ENCODE results near the gene RAMP2. TPM values are rescaled to one million over a fixed set of nuclear protein-coding genes. Genes with fewer than 3 reads are reported as not detected.
"Not testable (repeated sequence)": the region's sequence is repeated elsewhere in the genome, so short reads cannot be mapped to it uniquely, and the experiment has no call there.

Gene RAMP2
- 0.42 TPM for polyA plus RNA-seq (2013)

GRCh38 chr17:42760652-42761581, at the start of gene RAMP2:
Gene RAMP2 (plus strand): TSS chr17:42761227. CDS start chr17:42761262, 35 bp downstream.
- POLR2A ChIA-PET = no interaction called here
- peaks cover 0 to 14% (median 11%) of the 10 kb centered on the region in 4 experiments for H3K4me1 ChIP-seq (ENCODE audit: control extremely low read depth in 1 of 4, control insufficient read depth in 4 of 4, insufficient read depth in 4 of 4, low read length in 3 of 4)
- H3K4me3 ChIP-seq (ENCODE audit: control insufficient read depth in 1 of 7, extremely low read depth in 1 of 7, insufficient read depth in 4 of 7, low read depth in 2 of 7, low read length in 6 of 7) = peak within 1 kb of the TSS in 5 of 7 experiments; percentile 27 to 62 (median 45)
- WGBS (ENCODE audit: insufficient coverage) = 5% methylated on average over 83 of the region's 92 CpGs
- peak in 2 of 3 donors; percentile 46 to 54 for DNase-seq
- CTCF ChIA-PET = interaction anchor here (0.7 to 3.4 kb wide), 11 partner anchors 11 to 182 kb away, joined by 3 to 23 read pairs (median 4); partner anchors contain the start of genes PSMC3IP, RETREG3 and VPS25
- no peaks in the 10 kb centered on the region for H3K36me3 ChIP-seq (ENCODE audit: control insufficient read depth in 4 of 4, insufficient read depth in 4 of 4, low read length in 3 of 4)
- H3K9me3 ChIP-seq (ENCODE audit: control extremely low read depth in 1 of 5, control insufficient read depth in 4 of 5, insufficient read depth in 2 of 5, low read depth in 1 of 5, low read length in 4 of 5) = no peaks in the 10 kb centered on the region
- H3K27me3 ChIP-seq (replicated peaks in 2 of 5; ENCODE audit: control insufficient read depth in 4 of 5, insufficient read depth in 5 of 5, low read length in 4 of 5) = peaks cover 2 to 44% (median 20%) of the 10 kb centered on the region in 5 experiments
- no peak within 1 kb of the TSS for H3K27ac ChIP-seq (ENCODE audit: insufficient read depth in 1 of 2, low read depth in 1 of 2, low read length in 2 of 2, poor library complexity in 1 of 2, severe bottlenecking in 2 of 2)

GRCh38 chr17:42720996-42721583, 39.9 kb upstream of the RAMP2 start:
- H3K36me3 ChIP-seq (ENCODE audit: control insufficient read depth in 4 of 4, insufficient read depth in 4 of 4, low read length in 3 of 4) = peaks cover 24 to 69% (median 59%) of the 10 kb centered on the region in 4 experiments
- CTCF ChIA-PET = interaction anchor here (0.9 to 1.5 kb wide), 2 partner anchors 57 to 141 kb away, joined by 3 read pairs; no protein-coding TSS in a partner anchor

GRCh38 chr17:42723636-42724035, 37.4 kb upstream of the RAMP2 start:
- ChIA-PET POLR2A (no interaction called here), CTCF (interaction anchor here (2.0 kb wide), 1 partner anchor 8 kb away, joined by 10 read pairs; no protein-coding TSS in a partner anchor)
- peaks cover 21 to 59% (median 46%) of the 10 kb centered on the region in 4 experiments for H3K36me3 ChIP-seq (ENCODE audit: control insufficient read depth in 4 of 4, insufficient read depth in 4 of 4, low read length in 3 of 4)
- no peak overlapping the region for H3K4me3 ChIP-seq (ENCODE audit: control insufficient read depth in 1 of 7, extremely low read depth in 1 of 7, insufficient read depth in 4 of 7, low read depth in 2 of 7, low read length in 6 of 7)
- no peaks in the 10 kb centered on the region for H3K4me1 ChIP-seq (ENCODE audit: control extremely low read depth in 1 of 4, control insufficient read depth in 4 of 4, insufficient read depth in 4 of 4, low read length in 3 of 4)
- no peaks in the 10 kb centered on the region for H3K9me3 ChIP-seq (ENCODE audit: control extremely low read depth in 1 of 5, control insufficient read depth in 4 of 5, insufficient read depth in 2 of 5, low read depth in 1 of 5, low read length in 4 of 5)
- no peak overlapping the region for H3K27ac ChIP-seq (ENCODE audit: insufficient read depth in 1 of 2, low read depth in 1 of 2, low read length in 2 of 2, poor library complexity in 1 of 2, severe bottlenecking in 2 of 2)
- H3K27me3 ChIP-seq (replicated peaks in 2 of 5; ENCODE audit: control insufficient read depth in 4 of 5, insufficient read depth in 5 of 5, low read length in 4 of 5) = no peaks in the 10 kb centered on the region
- DNase-seq = no peak
- 100% methylated on average over 1 of the region's 3 CpGs for WGBS (ENCODE audit: insufficient coverage)

More at GRCh38 chr17:42720996-42721583, 39.9 kb upstream of the RAMP2 start:
- no CpG with 5 or more reads among the region's 2 CpGs for WGBS (ENCODE audit: insufficient coverage)
- Histone ChIP-seq H3K27me3 (replicated peaks in 2 of 5; ENCODE audit: control insufficient read depth in 4 of 5, insufficient read depth in 5 of 5, low read length in 4 of 5) (no peaks in the 10 kb centered on the region), H3K9me3 (ENCODE audit: control extremely low read depth in 1 of 5, control insufficient read depth in 4 of 5, insufficient read depth in 2 of 5, low read depth in 1 of 5, low read length in 4 of 5) (no peaks in the 10 kb centered on the region), H3K4me1 (ENCODE audit: control extremely low read depth in 1 of 4, control insufficient read depth in 4 of 4, insufficient read depth in 4 of 4, low read length in 3 of 4) (no peaks in the 10 kb centered on the region), H3K4me3 (ENCODE audit: control insufficient read depth in 1 of 7, extremely low read depth in 1 of 7, insufficient read depth in 4 of 7, low read depth in 2 of 7, low read length in 6 of 7) (no peak overlapping the region), H3K27ac (ENCODE audit: insufficient read depth in 1 of 2, low read depth in 1 of 2, low read length in 2 of 2, poor library complexity in 1 of 2, severe bottlenecking in 2 of 2) (no peak overlapping the region)
- POLR2A ChIA-PET = no interaction called here
- DNase-seq = peak; percentile 74 to 87 (median 81)

GRCh38 chr17:42725143-42725542, 35.9 kb upstream of the RAMP2 start:
- CTCF ChIA-PET = interaction anchor here (1.2 kb wide), 1 partner anchor 38 kb away, joined by 6 read pairs; no protein-coding TSS in a partner anchor
- no peaks in the 10 kb centered on the region for H3K4me1 ChIP-seq (ENCODE audit: control extremely low read depth in 1 of 4, control insufficient read depth in 4 of 4, insufficient read depth in 4 of 4, low read length in 3 of 4)
- H3K27me3 ChIP-seq (replicated peaks in 2 of 5; ENCODE audit: control insufficient read depth in 4 of 5, insufficient read depth in 5 of 5, low read length in 4 of 5) = no peaks in the 10 kb centered on the region
- DNase-seq = no peak
- H3K4me3 ChIP-seq (ENCODE audit: control insufficient read depth in 1 of 7, extremely low read depth in 1 of 7, insufficient read depth in 4 of 7, low read depth in 2 of 7, low read length in 6 of 7) = no peak overlapping the region
- POLR2A ChIA-PET = no interaction called here
- WGBS (ENCODE audit: insufficient coverage) = 95% methylated on average over 6 of the region's 6 CpGs
- H3K9me3 ChIP-seq (ENCODE audit: control extremely low read depth in 1 of 5, control insufficient read depth in 4 of 5, insufficient read depth in 2 of 5, low read depth in 1 of 5, low read length in 4 of 5) = no peaks in the 10 kb centered on the region
- no peak overlapping the region for H3K27ac ChIP-seq (ENCODE audit: insufficient read depth in 1 of 2, low read depth in 1 of 2, low read length in 2 of 2, poor library complexity in 1 of 2, severe bottlenecking in 2 of 2)
- peaks cover 19 to 53% (median 38%) of the 10 kb centered on the region in 4 experiments for H3K36me3 ChIP-seq (ENCODE audit: control insufficient read depth in 4 of 4, insufficient read depth in 4 of 4, low read length in 3 of 4)

- Histone ChIP-seq H3K4me1 (ENCODE audit: control extremely low read depth in 1 of 4, control insufficient read depth in 4 of 4, insufficient read depth in 4 of 4, low read length in 3 of 4) (peaks cover 3 to 13% (median 11%) of the 10 kb centered on the region in 4 experiments), H3K27ac (ENCODE audit: insufficient read depth in 1 of 2, low read depth in 1 of 2, low read length in 2 of 2, poor library complexity in 1 of 2, severe bottlenecking in 2 of 2) (no peak overlapping the region), H3K36me3 (ENCODE audit: control insufficient read depth in 4 of 4, insufficient read depth in 4 of 4, low read length in 3 of 4) (no peaks in the 10 kb centered on the region), H3K9me3 (ENCODE audit: control extremely low read depth in 1 of 5, control insufficient read depth in 4 of 5, insufficient read depth in 2 of 5, low read depth in 1 of 5, low read length in 4 of 5) (no peaks in the 10 kb centered on the region), H3K4me3 (ENCODE audit: control insufficient read depth in 1 of 7, extremely low read depth in 1 of 7, insufficient read depth in 4 of 7, low read depth in 2 of 7, low read length in 6 of 7) (no peak overlapping the region), H3K27me3 (replicated peaks in 2 of 5; ENCODE audit: control insufficient read depth in 4 of 5, insufficient read depth in 5 of 5, low read length in 4 of 5) (no peaks in the 10 kb centered on the region)
- CTCF ChIA-PET = interaction anchor here (0.8 kb wide), 2 partner anchors 14 to 18 kb away, joined by 3 read pairs; no protein-coding TSS in a partner anchor
- no peak for DNase-seq
- WGBS (ENCODE audit: insufficient coverage) = no CpG with 5 or more reads among the region's 1 CpG
- POLR2A ChIA-PET = no interaction called here
Measured at GRCh38 chr17:42740699-42741098, 20.3 kb upstream of the RAMP2 start.

- H3K9me3 ChIP-seq (ENCODE audit: control extremely low read depth in 1 of 5, control insufficient read depth in 4 of 5, insufficient read depth in 2 of 5, low read depth in 1 of 5, low read length in 4 of 5); H3K27me3 ChIP-seq (replicated peaks in 2 of 5; ENCODE audit: control insufficient read depth in 4 of 5, insufficient read depth in 5 of 5, low read length in 4 of 5); H3K36me3 ChIP-seq (ENCODE audit: control insufficient read depth in 4 of 4, insufficient read depth in 4 of 4, low read length in 3 of 4); H3K4me3 ChIP-seq (ENCODE audit: control insufficient read depth in 1 of 7, extremely low read depth in 1 of 7, insufficient read depth in 4 of 7, low read depth in 2 of 7, low read length in 6 of 7); DNase-seq; H3K27ac ChIP-seq (ENCODE audit: insufficient read depth in 1 of 2, low read depth in 1 of 2, low read length in 2 of 2, poor library complexity in 1 of 2, severe bottlenecking in 2 of 2): not testable (repeated sequence)
- peaks cover 3 to 13% (median 11%) of the 10 kb centered on the region in 4 experiments for H3K4me1 ChIP-seq (ENCODE audit: control extremely low read depth in 1 of 4, control insufficient read depth in 4 of 4, insufficient read depth in 4 of 4, low read length in 3 of 4)
- POLR2A ChIA-PET = interaction anchor here (0.6 kb wide), 1 partner anchor 31 kb away, joined by 3 read pairs; no protein-coding TSS in a partner anchor
- CTCF ChIA-PET = interaction anchor here (0.7 to 1.9 kb wide), 6 partner anchors 11 to 29 kb away, joined by 3 to 5 read pairs (median 4); partner anchors contain the start of gene RAMP2
- 100% methylated on average over 8 of the region's 11 CpGs for WGBS (ENCODE audit: insufficient coverage)
Measured at GRCh38 chr17:42742916-42743315, 18.1 kb upstream of the RAMP2 start.

Data from common myeloid progenitor, CD34-positive (primary cell).